SK-N-SH treated with all-trans-retinoic acid at 6 μM for 48 hours (cell line): ENCODE data around the gene TEC.

ENCODE experiments used
- ATAC-seq: fragments of 200-7000 bp; cut with Tn5 transposase; 3 replicates; pipeline ENCODE4 v1.9.1; 2020; ENCODE audit warnings: mild to moderate bottlenecking, moderate library complexity
- ESRRG ChIP-seq: fragments of 250-450 bp; sonication (Bioruptor Pico); IDR thresholded peaks from 2 replicates; pipeline ENCODE4 v1.6.1; 2021; ENCODE audit warnings: mild to moderate bottlenecking
- POU6F1 ChIP-seq: fragments of 250-450 bp; sonication (Bioruptor Pico); IDR thresholded peaks from 2 replicates; pipeline ENCODE4 v1.8.0; 2021; ENCODE audit warnings: low read depth, mild to moderate bottlenecking, moderate library complexity, borderline replicate concordance
- RARB ChIP-seq: fragments of 250-450 bp; sonication (Bioruptor Pico); IDR thresholded peaks from 2 replicates; pipeline ENCODE4 v1.8.0; 2021; ENCODE audit warnings: mild to moderate bottlenecking, moderate library complexity
- ZFP3 ChIP-seq: fragments of 250-450 bp; sonication (Bioruptor Pico); IDR thresholded peaks from 2 replicates; pipeline ENCODE4 v1.5.0; 2020; ENCODE audit warnings: mild to moderate bottlenecking, moderate library complexity
- ZNF70 ChIP-seq: fragments of 450-650 bp; formaldehyde crosslinking; IDR thresholded peaks from 2 replicates; pipeline ENCODE4 v1.5.0; 2020; ENCODE audit warnings: mild to moderate bottlenecking, moderate library complexity
- ZNF8 ChIP-seq: fragments of 450-650 bp; formaldehyde crosslinking; IDR thresholded peaks from 2 replicates; pipeline ENCODE4 v1.5.0; 2020; ENCODE audit warnings: mild to moderate bottlenecking, moderate library complexity
- TF ChIP-seq, protein P1 (sequence below): fragments of 250-450 bp; sonication (Bioruptor Pico); IDR thresholded peaks from 2 replicates; pipeline ENCODE4 v1.5.0; 2020; ENCODE audit warnings: mild to moderate bottlenecking, moderate library complexity

The TEC gene

GRCh38 chr4:48085821-48086589 lies 183.6 kb downstream of the TEC start:
- TF ChIP-seq, protein P1, sequence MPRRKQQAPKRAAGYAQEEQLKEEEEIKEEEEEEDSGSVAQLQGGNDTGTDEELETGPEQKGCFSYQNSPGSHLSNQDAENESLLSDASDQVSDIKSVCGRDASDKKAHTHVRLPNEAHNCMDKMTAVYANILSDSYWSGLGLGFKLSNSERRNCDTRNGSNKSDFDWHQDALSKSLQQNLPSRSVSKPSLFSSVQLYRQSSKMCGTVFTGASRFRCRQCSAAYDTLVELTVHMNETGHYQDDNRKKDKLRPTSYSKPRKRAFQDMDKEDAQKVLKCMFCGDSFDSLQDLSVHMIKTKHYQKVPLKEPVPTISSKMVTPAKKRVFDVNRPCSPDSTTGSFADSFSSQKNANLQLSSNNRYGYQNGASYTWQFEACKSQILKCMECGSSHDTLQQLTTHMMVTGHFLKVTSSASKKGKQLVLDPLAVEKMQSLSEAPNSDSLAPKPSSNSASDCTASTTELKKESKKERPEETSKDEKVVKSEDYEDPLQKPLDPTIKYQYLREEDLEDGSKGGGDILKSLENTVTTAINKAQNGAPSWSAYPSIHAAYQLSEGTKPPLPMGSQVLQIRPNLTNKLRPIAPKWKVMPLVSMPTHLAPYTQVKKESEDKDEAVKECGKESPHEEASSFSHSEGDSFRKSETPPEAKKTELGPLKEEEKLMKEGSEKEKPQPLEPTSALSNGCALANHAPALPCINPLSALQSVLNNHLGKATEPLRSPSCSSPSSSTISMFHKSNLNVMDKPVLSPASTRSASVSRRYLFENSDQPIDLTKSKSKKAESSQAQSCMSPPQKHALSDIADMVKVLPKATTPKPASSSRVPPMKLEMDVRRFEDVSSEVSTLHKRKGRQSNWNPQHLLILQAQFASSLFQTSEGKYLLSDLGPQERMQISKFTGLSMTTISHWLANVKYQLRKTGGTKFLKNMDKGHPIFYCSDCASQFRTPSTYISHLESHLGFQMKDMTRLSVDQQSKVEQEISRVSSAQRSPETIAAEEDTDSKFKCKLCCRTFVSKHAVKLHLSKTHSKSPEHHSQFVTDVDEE (CRISPR knock-in tag) = no peak
- TF ChIP-seq ZNF70 (CRISPR knock-in tag) (no peak), ZNF8 (no peak), ESRRG (CRISPR knock-in tag) (no peak), RARB (CRISPR knock-in tag) (no peak), ZFP3 (CRISPR knock-in tag) (no peak), POU6F1 (no peak)
- TF ChIP-seq, all 23 proteins: peak for 0
- ATAC-seq = no peak
